ENCODE results near the gene RNF144A.

The RNF144A gene

GRCh38 chr2:7083580-7084509, 166.6 kb downstream of the RNF144A start:
- no peak for DNase-seq (ENCODE audit: low read depth)

- DNase-seq (ENCODE audit: low read depth), result no peak
Measured at GRCh38 chr2:7084601-7085000, 167.4 kb downstream of the RNF144A start.

- no peak for DNase-seq (ENCODE audit: low read depth)
Measured at GRCh38 chr2:7089284-7089683, 172.1 kb downstream of the RNF144A start.

GRCh38 chr2:7089898-7090510, 172.8 kb downstream of the RNF144A start:
- no peak for DNase-seq (ENCODE audit: low read depth)

GRCh38 chr2:7093376-7093775, 176.2 kb downstream of the RNF144A start:
- DNase-seq (ENCODE audit: low read depth), result no peak

Data from GM04503 (cell line).